Prostate gland (tissue), 2 donors: ENCODE results near the gene RAET1L. TPM values are rescaled to one million over a fixed set of nuclear protein-coding genes. Genes with fewer than 3 reads are reported as not detected.
"Not testable (repeated sequence)": the region's sequence is repeated elsewhere in the genome, so short reads cannot be mapped to it uniquely, and the experiment has no call there.

Experiments
- DNase-seq: peaks from one replicate; pipeline ENCODE4 v3.0.0-alpha.2; 2019; ENCODE audit warnings: low spot score
- H3K27ac ChIP-seq, 2 donors: fragments of 200-600 bp; sonication (generic); 2 replicates each; pipeline ENCODE4 v1.5.1; 2017 to 2019
- H3K27me3 ChIP-seq: fragments of 200-600 bp; sonication (generic); replicated peaks from 2 replicates; pipeline ENCODE4 v1.5.1; 2019; ENCODE audit not compliant: insufficient read depth
- H3K36me3 ChIP-seq, 2 donors: fragments of 200-600 bp; sonication (generic); 1 replicate in 1 of 2; 2 replicates in 1 of 2; pipeline versions ENCODE4 v1.5.1 to v1.8.1; 2017 to 2019
- H3K4me1 ChIP-seq: fragments of 200-600 bp; sonication (generic); replicated peaks from 2 replicates; pipeline ENCODE4 v1.5.1; 2019
- H3K4me3 ChIP-seq, 2 donors: fragments of 200-600 bp; sonication (generic); 2 replicates each; pipeline ENCODE4 v1.5.1; 2017 to 2019
- H3K9me3 ChIP-seq: fragments of 200-600 bp; sonication (generic); 2 replicates; pipeline ENCODE4 v1.5.1; 2017
- POLR2A ChIP-seq: fragments of 450-650 bp; IDR thresholded peaks from one replicate; pipeline ENCODE4 v1.6.1; 2016; ENCODE audit warnings: antibody characterized with exemption, mild to moderate bottlenecking
- POLR2AphosphoS5 ChIP-seq: sonication (generic); formaldehyde crosslinking; IDR thresholded peaks from one replicate; pipeline ENCODE4 v1.6.1; 2017; ENCODE audit warnings: antibody characterized with exemption
- WGBS: methylation state at CpG from one replicate; pipeline ENCODE4 v1.1.5; 2018; 5-methylcytosine and 5-hydroxymethylcytosine counted together
- intact Hi-C: fragments of 100-400 bp; cut with DNase I; formaldehyde crosslinking; loops from one replicate; pipeline ENCODE4 v1.14.2; 2022
- total RNA-seq, 2 donors: library from RNA; depleted of rRNA; stranded (reverse); fragments of >200 nt; gene quantifications; one replicate each; pipeline ENCODE4 v1.1.0, GENCODE V29; 2016
- TF ChIP-seq, protein P1 (sequence below), 4 experiments: fragments of 200-600 bp in 2 of 4; fragments of 450-650 bp in 2 of 4; sonication (generic) in 2 of 4; IDR thresholded peaks; 1 replicate in 3 of 4; 2 replicates in 1 of 4; pipeline ENCODE4 v1.5.1; 2016 to 2019; ENCODE audit warnings: antibody characterized with exemption in 4 of 4, mild to moderate bottlenecking in 2 of 4, moderate library complexity in 2 of 4

The RAET1L gene
- total RNA-seq, 2 donors from 2014 or later, result not detected

DNA sequence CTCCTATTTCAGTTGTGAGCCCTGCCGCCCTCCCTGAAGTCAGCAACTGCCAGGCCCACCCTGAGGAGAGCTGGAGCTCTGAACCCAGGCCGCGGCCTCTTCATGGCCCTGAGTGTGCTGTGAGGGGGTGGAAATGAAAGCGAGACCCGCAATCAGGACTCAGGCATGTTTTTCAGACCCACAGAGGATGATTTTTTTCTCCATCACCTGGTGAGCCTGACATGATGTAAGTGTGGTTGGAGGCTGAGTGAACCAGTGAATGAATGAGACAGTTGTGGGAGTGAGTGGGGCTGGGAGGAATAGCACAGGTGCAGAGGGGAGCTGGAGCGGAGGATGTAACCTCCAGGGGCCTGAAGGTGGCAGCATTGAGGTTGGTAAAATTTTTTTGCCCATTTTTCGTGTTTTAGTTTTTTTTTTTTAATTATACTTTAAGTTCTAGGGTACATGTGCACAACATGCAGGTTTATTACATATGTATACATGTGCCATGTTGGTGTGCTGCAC, 18.3 kb downstream of the RAET1L start:
- Histone ChIP-seq H3K36me3 (no peaks in the 10 kb centered on the region), H3K27ac (no peak overlapping the region), H3K9me3 (no peaks in the 10 kb centered on the region), H3K27me3 (no peaks in the 10 kb centered on the region), H3K4me3 (no peak overlapping the region), H3K4me1 (no peaks in the 10 kb centered on the region)
- TF ChIP-seq POLR2A (no peak), POLR2AphosphoS5 (no peak)
- TF ChIP-seq, protein P1, sequence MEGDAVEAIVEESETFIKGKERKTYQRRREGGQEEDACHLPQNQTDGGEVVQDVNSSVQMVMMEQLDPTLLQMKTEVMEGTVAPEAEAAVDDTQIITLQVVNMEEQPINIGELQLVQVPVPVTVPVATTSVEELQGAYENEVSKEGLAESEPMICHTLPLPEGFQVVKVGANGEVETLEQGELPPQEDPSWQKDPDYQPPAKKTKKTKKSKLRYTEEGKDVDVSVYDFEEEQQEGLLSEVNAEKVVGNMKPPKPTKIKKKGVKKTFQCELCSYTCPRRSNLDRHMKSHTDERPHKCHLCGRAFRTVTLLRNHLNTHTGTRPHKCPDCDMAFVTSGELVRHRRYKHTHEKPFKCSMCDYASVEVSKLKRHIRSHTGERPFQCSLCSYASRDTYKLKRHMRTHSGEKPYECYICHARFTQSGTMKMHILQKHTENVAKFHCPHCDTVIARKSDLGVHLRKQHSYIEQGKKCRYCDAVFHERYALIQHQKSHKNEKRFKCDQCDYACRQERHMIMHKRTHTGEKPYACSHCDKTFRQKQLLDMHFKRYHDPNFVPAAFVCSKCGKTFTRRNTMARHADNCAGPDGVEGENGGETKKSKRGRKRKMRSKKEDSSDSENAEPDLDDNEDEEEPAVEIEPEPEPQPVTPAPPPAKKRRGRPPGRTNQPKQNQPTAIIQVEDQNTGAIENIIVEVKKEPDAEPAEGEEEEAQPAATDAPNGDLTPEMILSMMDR (IDR thresholded peaks at IDR 0.05), result no peak
- intact Hi-C loops, result no loop called here
- no peak for DNase-seq
- 72% methylated on average over 7 of the region's 7 CpGs for WGBS

DNA sequence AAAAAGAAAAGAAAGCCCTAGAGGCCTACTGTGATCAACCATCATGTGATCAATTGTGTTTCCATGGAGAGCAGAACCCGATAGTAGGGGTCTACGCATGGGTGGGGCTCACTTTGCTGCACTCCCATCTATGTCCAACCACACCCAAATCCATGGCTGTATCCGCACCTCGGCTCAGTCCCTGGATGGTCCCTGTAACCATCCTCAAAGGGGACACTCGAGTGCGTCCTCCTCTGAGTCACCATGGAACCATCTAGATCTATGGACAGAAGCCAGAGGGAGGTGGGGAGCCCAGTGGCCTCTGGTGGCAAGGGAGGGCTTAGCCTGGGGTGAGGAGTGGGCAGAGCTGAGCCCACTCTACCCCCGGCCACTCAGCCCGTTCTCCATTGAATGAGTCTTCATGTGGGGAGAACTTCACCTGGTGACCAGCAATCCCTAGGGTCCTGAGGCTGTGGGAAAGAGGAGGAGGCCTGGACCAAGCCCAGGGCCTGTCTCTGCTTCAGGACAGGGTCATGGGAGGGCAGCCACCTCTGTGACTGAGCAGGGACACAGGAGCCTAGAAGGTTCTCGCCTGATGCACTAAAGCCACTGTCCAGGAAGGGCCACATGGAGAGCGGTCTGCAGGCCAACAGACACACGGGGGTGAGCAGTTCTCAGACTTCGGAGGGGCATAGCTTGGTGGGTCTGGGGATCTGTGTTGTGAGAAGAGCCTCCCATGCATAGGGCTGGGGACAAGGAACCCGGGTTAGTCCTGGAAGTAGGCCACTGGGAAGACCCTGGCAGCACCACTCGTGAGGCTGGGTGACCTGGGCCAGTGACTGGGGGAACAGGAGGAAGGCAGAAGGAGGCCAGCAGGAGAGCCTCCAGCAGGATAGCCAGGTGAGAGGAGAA, 19.3 kb downstream of the RAET1L start:
- Histone ChIP-seq H3K4me3 (peak overlapping the region; percentile 48 to 52), H3K9me3 (no peaks in the 10 kb centered on the region), H3K27ac (no peak overlapping the region), H3K36me3 (no peaks in the 10 kb centered on the region), H3K4me1 (no peaks in the 10 kb centered on the region), H3K27me3 (no peaks in the 10 kb centered on the region)
- WGBS, result 82% methylated on average over 14 of the region's 14 CpGs
- TF ChIP-seq, protein P1 (IDR thresholded peaks at IDR 0.05), result no peak
- TF ChIP-seq POLR2A (no peak), POLR2AphosphoS5 (no peak)
- intact Hi-C loops, result no loop called here
- DNase-seq, result no peak

DNA sequence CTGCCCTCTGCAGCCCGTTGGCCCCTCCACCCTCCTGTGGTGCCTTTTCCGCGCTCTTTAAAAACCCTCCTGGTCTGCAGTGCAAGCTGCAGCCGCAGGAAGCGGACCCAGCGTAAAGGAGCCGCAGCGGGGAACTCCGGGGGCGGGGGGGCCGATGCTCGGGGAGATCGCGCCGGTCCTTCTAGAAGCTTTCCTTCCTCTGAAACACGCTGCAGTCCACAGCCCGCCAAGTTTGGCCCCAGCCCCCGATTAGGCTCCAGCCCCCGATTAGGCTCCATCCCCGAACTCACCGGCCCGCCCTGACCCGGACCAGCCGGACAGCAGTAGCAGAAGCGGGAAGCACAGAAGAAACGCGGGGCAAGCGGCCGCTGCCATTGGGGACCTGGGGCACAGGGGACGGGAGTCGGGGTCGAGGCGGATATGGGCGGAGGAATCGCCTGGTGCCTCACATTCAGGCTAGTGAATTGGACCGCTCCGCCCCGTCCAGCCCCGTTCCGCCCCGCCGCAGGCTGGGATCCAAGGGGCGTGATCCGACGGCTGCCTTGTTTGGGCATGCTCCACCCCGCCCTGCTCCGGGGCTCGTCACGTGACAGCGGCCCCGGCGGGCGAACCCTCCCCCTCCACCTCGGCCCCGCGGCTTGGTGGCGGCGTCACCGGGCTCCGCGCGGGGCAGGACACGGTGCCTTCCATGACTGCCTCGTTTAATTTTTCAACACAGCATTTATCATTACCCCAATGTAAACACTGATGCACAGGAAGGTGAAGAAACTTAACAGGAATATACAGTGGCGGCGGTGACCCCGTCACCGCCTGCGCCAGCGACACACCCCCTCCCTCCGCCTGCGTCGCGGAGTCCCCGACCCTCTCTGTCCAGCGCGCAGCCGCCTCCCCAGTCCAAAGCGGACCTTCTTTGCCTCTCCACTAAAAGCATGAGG, 20.3 kb downstream of the RAET1L start:
- Histone ChIP-seq H3K4me1 (no peaks in the 10 kb centered on the region), H3K9me3 (no peaks in the 10 kb centered on the region), H3K27ac (no peak overlapping the region), H3K27me3 (no peaks in the 10 kb centered on the region), H3K4me3 (peak overlapping the region; percentile 48 to 52), H3K36me3 (no peaks in the 10 kb centered on the region)
- WGBS, result 2% methylated on average over 72 of the region's 79 CpGs
- peak; percentile 95 for TF ChIP-seq POLR2AphosphoS5
- TF ChIP-seq, protein P1 (IDR thresholded peaks at IDR 0.05), result peak in 2 of 4 experiments; percentile 5 to 16
- no peak for TF ChIP-seq POLR2A
- DNase-seq, result peak; percentile 91
- intact Hi-C loops, result no loop called here

DNA sequence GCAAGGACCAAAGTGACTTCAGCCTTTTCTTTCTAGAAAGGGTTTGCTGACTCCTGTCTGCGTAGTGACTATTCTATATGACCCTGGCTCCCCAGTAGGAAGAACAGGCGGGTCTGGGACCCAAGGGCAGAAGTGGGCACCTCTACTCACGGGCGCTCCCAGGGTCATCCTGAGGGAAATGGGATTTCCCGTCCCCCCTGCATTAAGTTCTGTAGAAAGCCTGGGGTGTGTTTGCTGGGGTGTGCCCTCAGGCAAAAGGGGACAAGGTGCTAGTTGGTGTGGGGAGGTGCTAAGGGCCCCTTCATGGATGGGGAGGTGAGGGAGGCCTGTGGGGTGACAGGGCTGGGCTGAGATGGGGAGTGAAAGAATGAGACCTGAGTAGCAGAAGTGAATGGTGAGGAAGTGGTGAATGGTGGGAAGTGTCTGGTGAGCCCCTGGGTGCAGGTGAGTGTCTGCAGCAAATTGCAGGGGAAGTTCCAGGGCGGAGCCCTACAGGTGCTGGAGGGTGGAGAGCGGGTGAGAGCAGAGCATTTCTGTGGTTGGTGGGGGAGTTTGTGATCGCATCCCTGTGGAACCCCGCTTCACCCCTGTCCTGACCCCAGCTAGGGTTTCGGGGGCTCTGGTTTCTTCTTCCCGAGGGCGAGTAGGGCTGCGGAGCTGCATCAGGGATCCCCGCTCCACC, 21.1 kb downstream of the RAET1L start:
- H3K27me3 ChIP-seq, result no peaks in the 10 kb centered on the region

DNA sequence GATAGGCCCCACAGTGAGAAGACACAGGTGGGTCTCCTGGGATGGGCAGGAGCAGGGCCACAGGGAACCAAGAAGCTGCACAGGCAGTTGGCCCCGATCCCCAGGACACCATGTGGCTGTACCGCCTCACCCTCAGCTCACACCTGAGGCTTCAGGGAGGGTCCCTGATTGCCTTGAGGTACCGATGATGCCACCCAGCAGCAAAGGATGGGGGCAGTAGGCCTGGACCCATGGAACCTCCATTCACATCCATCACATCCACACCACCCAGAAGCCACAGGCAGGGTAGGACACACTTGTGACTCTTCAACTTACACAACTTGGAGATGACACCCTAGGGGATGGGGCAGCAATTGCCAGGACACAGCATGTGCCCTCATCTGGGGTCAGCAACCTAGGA, 21.7 kb downstream of the RAET1L start:
- H3K27me3 ChIP-seq, H3K9me3 ChIP-seq, intact Hi-C loops, H3K27ac ChIP-seq, DNase-seq, H3K4me3 ChIP-seq, H3K36me3 ChIP-seq, H3K4me1 ChIP-seq: not testable (repeated sequence)
- 89% methylated on average over 3 of the region's 3 CpGs for WGBS

More for the DNA sequence above, 21.1 kb downstream of the RAET1L start:
- 36% methylated on average over 14 of the region's 14 CpGs for WGBS
- Histone ChIP-seq H3K36me3 (no peaks in the 10 kb centered on the region), H3K9me3 (no peaks in the 10 kb centered on the region), H3K4me3 (peak overlapping the region; percentile 48 to 52), H3K4me1 (no peaks in the 10 kb centered on the region), H3K27ac (no peak overlapping the region)
- no peak for DNase-seq
- TF ChIP-seq, protein P1 (IDR thresholded peaks at IDR 0.05), result no peak
- TF ChIP-seq POLR2AphosphoS5, result no peak
- TF ChIP-seq POLR2A, result no peak
- intact Hi-C loops, result no loop called here
